HG03159 (cell line): ENCODE data around the gene TRPM1.

Source experiments
- ATAC-seq: cut with Tn5 transposase; IDR thresholded peaks from one replicate; pipeline ENCODE4 v1.9.1; 2021; ENCODE audit warnings: mild to moderate bottlenecking, moderate library complexity; ENCODE audit not compliant: unreplicated experiment

The TRPM1 gene

GRCh38 chr15:31101262-31102038, at the start of gene TRPM1:
TSS of gene TRPM1 (minus strand) at chr15:31101725. CDS start at chr15:31081355, 20,370 bp downstream.
- no peak for ATAC-seq

GRCh38 chr15:31150732-31151231, 49.3 kb upstream of the TRPM1 start:
- no peak for ATAC-seq

DNA sequence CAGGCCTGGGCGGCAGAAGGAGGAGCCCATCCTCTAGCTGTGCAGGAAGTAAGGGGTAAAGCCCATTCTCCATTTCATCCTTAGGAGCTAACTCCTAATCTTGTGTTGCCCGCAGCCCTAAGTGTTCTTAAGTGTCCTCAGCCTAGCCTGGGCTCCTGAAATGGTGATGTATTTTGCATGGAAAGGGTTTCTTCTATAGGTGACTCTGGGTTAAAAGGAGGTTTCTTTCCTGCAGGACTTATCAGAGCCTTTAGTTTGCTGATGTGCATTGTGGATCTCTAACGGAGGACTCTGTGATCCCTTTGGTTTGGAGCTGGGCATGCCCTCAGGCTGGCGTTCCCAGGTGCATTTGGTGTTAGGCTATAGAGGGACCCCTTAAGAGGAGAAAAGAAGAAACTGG, 48.5 kb upstream of the TRPM1 start:
- no peak for ATAC-seq

- ATAC-seq, result no peak
These were observed 47.6 kb upstream of the TRPM1 start for GRCh38 chr15:31149088-31149505.

GRCh38 chr15:31148297-31149087, 47.0 kb upstream of the TRPM1 start:
- ATAC-seq, result no peak

GRCh38 chr15:31147944-31148296, 46.4 kb upstream of the TRPM1 start:
- no peak for ATAC-seq

DNA sequence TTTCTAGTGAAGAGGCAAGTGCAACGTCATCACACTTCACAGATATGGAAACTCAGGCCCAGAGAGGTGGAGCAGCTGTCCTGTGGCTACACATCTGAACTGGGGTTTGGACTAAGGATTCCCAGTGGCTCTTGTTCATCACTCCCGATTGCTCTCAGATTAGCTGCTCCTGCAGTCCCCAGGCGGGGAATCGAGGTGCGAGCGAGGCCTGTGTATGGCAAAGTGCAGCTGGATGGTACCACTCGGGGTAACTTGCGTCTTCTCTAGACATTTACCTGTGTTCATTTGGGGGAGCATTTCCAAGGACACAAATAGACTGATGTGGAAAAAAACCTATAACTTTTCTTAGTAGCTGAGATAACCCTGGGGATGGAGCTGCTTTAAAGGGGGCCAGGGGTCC, 45.9 kb upstream of the TRPM1 start:
- no peak for ATAC-seq

- ATAC-seq, result no peak
These were observed 43.9 kb upstream of the TRPM1 start for GRCh38 chr15:31145271-31145911.

DNA sequence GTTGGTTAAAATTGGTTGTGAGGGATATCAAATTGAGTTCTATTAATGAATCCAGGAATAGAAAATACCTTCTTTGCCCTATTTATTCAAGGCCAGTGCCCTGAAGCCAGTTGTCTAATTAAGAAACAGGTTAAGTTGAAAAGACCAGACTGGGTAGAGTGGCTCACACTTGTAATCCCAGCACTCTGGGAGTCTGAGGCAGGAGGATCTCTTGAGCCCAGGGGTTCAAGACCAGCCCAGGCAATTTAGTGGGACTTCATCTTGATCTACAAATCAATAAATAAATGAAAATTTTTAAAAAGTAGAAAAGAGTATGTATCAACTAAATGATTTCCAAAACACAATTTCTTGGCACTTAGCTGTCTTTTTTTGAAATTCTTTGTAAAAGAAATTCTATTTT, 40.3 kb upstream of the TRPM1 start:
- ATAC-seq, result no peak

GRCh38 chr15:31136607-31137328, 35.2 kb upstream of the TRPM1 start:
- ATAC-seq, result no peak

DNA sequence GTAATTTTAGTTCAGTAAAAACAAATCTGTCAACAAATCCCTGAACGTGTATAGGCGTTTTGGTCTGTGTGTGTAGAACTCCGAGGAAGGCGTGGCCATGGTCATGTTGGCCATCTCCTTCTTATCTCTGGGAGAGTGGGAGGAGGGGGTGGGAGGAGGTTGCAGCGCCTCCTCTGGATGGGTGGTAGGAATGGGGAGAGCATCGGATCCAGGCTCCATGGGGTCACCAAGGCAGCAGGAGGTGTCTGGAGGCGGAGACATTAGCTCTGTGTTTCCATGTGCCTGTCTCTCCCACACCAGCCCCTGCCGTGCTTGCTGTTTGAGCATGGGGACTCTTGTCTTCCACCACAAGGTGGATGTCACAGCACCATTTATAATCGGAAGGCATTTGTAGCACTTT, 34.5 kb upstream of the TRPM1 start:
- ATAC-seq, result no peak

GRCh38 chr15:31135523-31135922, 34.0 kb upstream of the TRPM1 start:
- ATAC-seq, result no peak

- ATAC-seq, result no peak
These were observed 32.4 kb upstream of the TRPM1 start for GRCh38 chr15:31133890-31134289.

DNA sequence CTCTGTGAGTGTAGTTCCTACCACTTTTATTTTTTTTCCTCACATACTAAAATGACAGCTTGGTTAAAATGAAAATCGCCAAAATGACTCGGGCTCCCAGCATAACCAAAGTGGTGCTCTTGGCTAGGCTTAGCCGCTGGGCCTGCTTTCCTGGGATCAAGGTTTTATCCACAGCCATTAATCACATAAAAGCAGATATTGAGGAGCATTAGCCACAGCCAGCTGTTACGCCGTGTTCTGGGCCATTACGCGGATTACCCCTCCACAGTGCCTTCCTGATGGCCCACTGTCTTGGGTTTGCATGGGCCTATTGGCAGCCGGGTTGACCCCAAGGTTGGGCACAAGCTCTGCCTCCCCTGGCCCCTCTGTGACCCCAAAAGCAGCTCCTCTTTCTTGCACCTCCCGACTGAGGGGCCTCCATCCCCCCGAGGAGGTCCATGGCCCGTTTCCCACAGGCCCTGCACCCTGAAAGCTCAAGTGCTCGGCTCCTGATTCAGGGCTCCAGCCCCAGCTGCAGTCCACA, 30.4 kb upstream of the TRPM1 start:
- no peak for ATAC-seq

- ATAC-seq, result no peak
These were observed 29.2 kb upstream of the TRPM1 start for GRCh38 chr15:31130576-31131237.

- no peak for ATAC-seq
These were observed 28.3 kb upstream of the TRPM1 start for GRCh38 chr15:31129769-31130303.

GRCh38 chr15:31128919-31129768, 27.6 kb upstream of the TRPM1 start:
- ATAC-seq, result no peak

- no peak for ATAC-seq
These were observed 27.0 kb upstream of the TRPM1 start for GRCh38 chr15:31128477-31128876.
